Stimulated activated CD8-positive, alpha-beta memory T cell treated with anti-CD3 and anti-CD28 coated beads, Interleukin-15, amount 100 ng/mL, for 24 hours (primary cell): ENCODE measurements around the gene ITGB2.

Source experiments
- DNase-seq: peaks from one replicate; pipeline ENCODE4 v3.0.0-alpha.2; 2020; ENCODE audit warnings: low read depth

The ITGB2 gene

GRCh38 chr21:44920694-44921604 lies at the start of gene ITGB2:
Gene ITGB2, minus strand, starts transcription at chr21:44920899. Its CDS starts 10,117 bp downstream, at chr21:44910782.
- no peak for DNase-seq

GRCh38 chr21:44969931-44970755 lies 49.4 kb upstream of the ITGB2 start:
- DNase-seq: no peak

GRCh38 chr21:44969066-44969670 lies 48.5 kb upstream of the ITGB2 start:
- DNase-seq: no peak

GRCh38 chr21:44967082-44968047 lies 46.7 kb upstream of the ITGB2 start:
- no peak for DNase-seq

GRCh38 chr21:44966135-44967081 lies 45.7 kb upstream of the ITGB2 start:
- DNase-seq: no peak

- no peak for DNase-seq
Measured at GRCh38 chr21:44965251-44966022, 44.7 kb upstream of the ITGB2 start.

GRCh38 chr21:44964381-44964780 lies 43.7 kb upstream of the ITGB2 start:
- DNase-seq: no peak

- DNase-seq: no peak
Measured at GRCh38 chr21:44962403-44962966, 41.8 kb upstream of the ITGB2 start.

- no peak for DNase-seq
Measured at GRCh38 chr21:44960141-44961092, 39.7 kb upstream of the ITGB2 start.

- DNase-seq: no peak
Measured at GRCh38 chr21:44959376-44960091, 38.8 kb upstream of the ITGB2 start.

- DNase-seq: no peak
Measured at GRCh38 chr21:44958471-44959191, 37.9 kb upstream of the ITGB2 start.

- no peak for DNase-seq
Measured at GRCh38 chr21:44957901-44958451, 37.3 kb upstream of the ITGB2 start.

GRCh38 chr21:44957047-44957831 lies 36.5 kb upstream of the ITGB2 start:
- DNase-seq: no peak

GRCh38 chr21:44956356-44957046 lies 35.8 kb upstream of the ITGB2 start:
- DNase-seq: no peak

- DNase-seq: no peak
Measured at GRCh38 chr21:44955798-44956175, 35.1 kb upstream of the ITGB2 start.
